WTC11 (cell line): ENCODE data around the gene EYS.

Experiments
- ESRRA ChIP-seq: sonication (generic); formaldehyde crosslinking; IDR thresholded peaks from 2 replicates; pipeline ENCODE4 v1.8.1; 2022; ENCODE audit warnings: mild to moderate bottlenecking, missing genetic modification reagents, borderline replicate concordance
- ETV6 ChIP-seq: sonication (generic); formaldehyde crosslinking; IDR thresholded peaks from 2 replicates; pipeline ENCODE4 v1.8.1; 2022; ENCODE audit warnings: mild to moderate bottlenecking, missing genetic modification reagents
- NFYB ChIP-seq: sonication (generic); formaldehyde crosslinking; conservative IDR thresholded peaks from 2 replicates; pipeline ENCODE4 v1.8.0; 2022; ENCODE audit warnings: low read depth, missing genetic modification reagents
- ZBTB21 ChIP-seq: sonication (generic); formaldehyde crosslinking; IDR thresholded peaks from 2 replicates; pipeline ENCODE4 v1.8.1; 2023; ENCODE audit warnings: mild to moderate bottlenecking, missing genetic modification reagents, borderline replicate concordance
- TF ChIP-seq, protein P1 (sequence below): fragments of 200-600 bp; IDR thresholded peaks from 2 replicates; pipeline ENCODE4 v1.8.0; 2022; ENCODE audit warnings: antibody characterized with exemption
- TF ChIP-seq, protein P2 (sequence below): sonication (generic); formaldehyde crosslinking; IDR thresholded peaks from 2 replicates; pipeline ENCODE4 v1.8.1; 2023; ENCODE audit warnings: mild to moderate bottlenecking, missing genetic modification reagents, moderate library complexity
- TF ChIP-seq, protein P3 (sequence below): sonication (generic); formaldehyde crosslinking; IDR thresholded peaks from 2 replicates; pipeline ENCODE4 v1.8.1; 2023; ENCODE audit warnings: mild to moderate bottlenecking, moderate library complexity, missing genetic modification reagents

DNA sequence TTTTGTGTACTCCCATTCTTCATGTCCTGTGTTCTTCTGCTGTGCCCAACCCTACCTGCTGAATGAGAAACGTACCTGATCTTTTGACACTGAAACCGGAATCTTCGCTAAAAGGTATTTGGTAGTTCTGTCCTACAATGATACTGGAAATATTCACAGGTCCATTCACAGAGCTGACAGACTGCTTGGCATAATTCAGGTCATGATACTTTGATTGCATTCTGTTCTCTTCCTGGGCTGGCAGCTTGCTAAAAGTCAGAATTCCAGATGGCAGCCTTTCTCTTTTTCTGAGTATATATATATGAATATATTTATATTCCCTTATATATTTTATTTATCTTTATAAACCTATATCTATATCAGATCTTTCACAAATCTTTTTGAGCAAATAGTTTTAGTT, 1696.4 kb downstream of the EYS start:
- no peak for TF ChIP-seq ESRRA (CRISPR knock-in tag)
- TF ChIP-seq NFYB: no peak
- TF ChIP-seq, protein P1, sequence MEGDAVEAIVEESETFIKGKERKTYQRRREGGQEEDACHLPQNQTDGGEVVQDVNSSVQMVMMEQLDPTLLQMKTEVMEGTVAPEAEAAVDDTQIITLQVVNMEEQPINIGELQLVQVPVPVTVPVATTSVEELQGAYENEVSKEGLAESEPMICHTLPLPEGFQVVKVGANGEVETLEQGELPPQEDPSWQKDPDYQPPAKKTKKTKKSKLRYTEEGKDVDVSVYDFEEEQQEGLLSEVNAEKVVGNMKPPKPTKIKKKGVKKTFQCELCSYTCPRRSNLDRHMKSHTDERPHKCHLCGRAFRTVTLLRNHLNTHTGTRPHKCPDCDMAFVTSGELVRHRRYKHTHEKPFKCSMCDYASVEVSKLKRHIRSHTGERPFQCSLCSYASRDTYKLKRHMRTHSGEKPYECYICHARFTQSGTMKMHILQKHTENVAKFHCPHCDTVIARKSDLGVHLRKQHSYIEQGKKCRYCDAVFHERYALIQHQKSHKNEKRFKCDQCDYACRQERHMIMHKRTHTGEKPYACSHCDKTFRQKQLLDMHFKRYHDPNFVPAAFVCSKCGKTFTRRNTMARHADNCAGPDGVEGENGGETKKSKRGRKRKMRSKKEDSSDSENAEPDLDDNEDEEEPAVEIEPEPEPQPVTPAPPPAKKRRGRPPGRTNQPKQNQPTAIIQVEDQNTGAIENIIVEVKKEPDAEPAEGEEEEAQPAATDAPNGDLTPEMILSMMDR: no peak
- TF ChIP-seq, protein P2, sequence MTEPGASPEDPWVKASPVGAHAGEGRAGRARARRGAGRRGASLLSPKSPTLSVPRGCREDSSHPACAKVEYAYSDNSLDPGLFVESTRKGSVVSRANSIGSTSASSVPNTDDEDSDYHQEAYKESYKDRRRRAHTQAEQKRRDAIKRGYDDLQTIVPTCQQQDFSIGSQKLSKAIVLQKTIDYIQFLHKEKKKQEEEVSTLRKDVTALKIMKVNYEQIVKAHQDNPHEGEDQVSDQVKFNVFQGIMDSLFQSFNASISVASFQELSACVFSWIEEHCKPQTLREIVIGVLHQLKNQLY (CRISPR knock-in tag): no peak
- TF ChIP-seq ZBTB21 (CRISPR knock-in tag): no peak
- TF ChIP-seq, protein P3, sequence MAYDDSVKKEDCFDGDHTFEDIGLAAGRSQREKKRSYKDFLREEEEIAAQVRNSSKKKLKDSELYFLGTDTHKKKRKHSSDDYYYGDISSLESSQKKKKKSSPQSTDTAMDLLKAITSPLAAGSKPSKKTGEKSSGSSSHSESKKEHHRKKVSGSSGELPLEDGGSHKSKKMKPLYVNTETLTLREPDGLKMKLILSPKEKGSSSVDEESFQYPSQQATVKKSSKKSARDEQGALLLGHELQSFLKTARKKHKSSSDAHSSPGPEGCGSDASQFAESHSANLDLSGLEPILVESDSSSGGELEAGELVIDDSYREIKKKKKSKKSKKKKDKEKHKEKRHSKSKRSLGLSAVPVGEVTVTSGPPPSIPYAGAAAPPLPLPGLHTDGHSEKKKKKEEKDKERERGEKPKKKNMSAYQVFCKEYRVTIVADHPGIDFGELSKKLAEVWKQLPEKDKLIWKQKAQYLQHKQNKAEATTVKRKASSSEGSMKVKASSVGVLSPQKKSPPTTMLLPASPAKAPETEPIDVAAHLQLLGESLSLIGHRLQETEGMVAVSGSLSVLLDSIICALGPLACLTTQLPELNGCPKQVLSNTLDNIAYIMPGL: no peak
- TF ChIP-seq ETV6 (CRISPR knock-in tag): no peak
